BJ (cell line): ENCODE data around the gene GPSM1. TPM values are rescaled to one million over a fixed set of nuclear protein-coding genes. Genes with fewer than 3 reads are reported as not detected.

Experiments used
- CTCF ChIA-PET: fragments of 350-600 bp; formaldehyde crosslinking; extraction: SDS; loops from one replicate; lab custom pipeline; 2021; ENCODE audit warnings: antibody characterized with exemption, inconsistent platforms; lab: Yijun Ruan, JAX
- POLR2A ChIA-PET: fragments of 300-600 bp; sonication (Branson Sonifier 250); formaldehyde crosslinking; extraction: SDS; loops from one replicate; lab custom pipeline; 2021; ENCODE audit warnings: antibody characterized with exemption; lab: Charles Lee
- DNase-seq: peaks from one replicate; pipeline ENCODE4 v3.0.0-alpha.2; 2011; ENCODE audit warnings: low read depth
- H3K27me3 ChIP-seq: 2 replicates; pipeline ENCODE4 v1.6.0; 2011; ENCODE audit warnings: low read length; ENCODE audit not compliant: control insufficient read depth, insufficient read depth
- H3K36me3 ChIP-seq: 2 replicates; pipeline ENCODE4 v1.5.1; 2011; ENCODE audit warnings: low read length; ENCODE audit not compliant: control insufficient read depth, insufficient read depth
- H3K4me3 ChIP-seq: 2 replicates; pipeline ENCODE4 v1.5.1; 2011; ENCODE audit warnings: low read depth, mild to moderate bottlenecking, control low read depth, low read length
- CTCF ChIP-seq: IDR thresholded peaks from 2 replicates; pipeline ENCODE4 v1.5.1; 2011; ENCODE audit warnings: low read depth, mild to moderate bottlenecking, control low read depth, inconsistent platforms, low read length, moderate library complexity; ENCODE audit not compliant: insufficient read depth
- polyA plus RNA-seq: library from polyadenylated mRNA; depleted of rRNA; stranded (reverse); fragments of >200 nt; gene quantifications from 2 replicates; pipeline ENCODE4 v1.2.3, GENCODE V29; 2011

GPSM1 gene
- polyA plus RNA-seq, 1 experiment, result 33.1 TPM

DNA sequence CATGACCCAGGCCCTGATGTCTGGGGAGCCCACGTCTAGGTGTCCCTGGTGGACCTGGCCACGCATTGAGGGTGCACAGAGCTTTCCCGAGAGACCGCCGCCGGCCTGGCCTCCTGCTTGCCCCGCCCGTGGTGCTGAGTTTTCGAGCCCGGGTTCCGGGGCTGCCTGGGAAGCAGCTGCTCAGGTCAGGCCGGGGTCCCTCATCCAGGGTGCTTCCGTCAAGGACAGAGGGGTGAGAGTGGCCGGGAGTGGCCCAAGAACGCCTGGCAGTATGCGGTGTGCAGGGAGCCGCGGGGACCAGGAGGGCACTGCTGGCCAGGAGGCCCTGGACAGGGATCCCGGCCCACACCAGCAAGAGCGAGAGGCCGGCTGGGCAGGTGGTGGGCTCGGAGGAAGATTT lies 43.0 kb upstream of the GPSM1 start:
- POLR2A ChIA-PET, result no interaction called here
- CTCF ChIA-PET, result interaction anchor here (0.7 to 4.1 kb wide), 12 partner anchors 8 to 487 kb away, joined by 3 to 20 read pairs (median 4); no protein-coding TSS in a partner anchor
- Histone ChIP-seq H3K36me3 (no peaks in the 10 kb centered on the region), H3K27me3 (peaks cover 2% of the 10 kb centered on the region), H3K4me3 (no peak overlapping the region)
- no peak for DNase-seq
- TF ChIP-seq CTCF, result no peak

DNA sequence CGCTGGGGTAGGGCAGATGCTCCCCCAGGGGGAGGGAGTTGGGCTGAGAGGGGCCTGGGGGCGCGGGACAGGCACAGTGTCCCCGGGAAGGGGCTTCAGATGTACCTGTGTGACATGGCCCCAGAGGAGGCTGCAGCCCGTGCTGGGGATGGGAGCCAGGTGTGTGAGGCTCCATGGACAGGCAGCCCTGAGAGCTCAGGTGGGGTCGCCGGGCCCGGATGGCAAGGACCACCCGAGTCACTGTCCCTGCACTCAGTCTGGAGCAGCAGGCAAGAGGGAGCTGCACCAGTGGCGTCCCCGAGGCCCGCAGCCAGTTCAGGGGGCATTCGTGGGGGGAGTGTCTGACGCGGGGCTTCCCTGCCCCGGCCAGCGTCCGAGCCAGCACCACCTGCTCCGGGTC lies 42.4 kb upstream of the GPSM1 start:
- TF ChIP-seq CTCF, result no peak
- POLR2A ChIA-PET, result no interaction called here
- H3K36me3 ChIP-seq, result no peaks in the 10 kb centered on the region
- CTCF ChIA-PET, result interaction anchor here (0.7 to 4.1 kb wide), 6 partner anchors 10 to 487 kb away, joined by 3 to 20 read pairs (median 4); no protein-coding TSS in a partner anchor
- no peak for DNase-seq
- no peak overlapping the region for H3K4me3 ChIP-seq
- H3K27me3 ChIP-seq, result peaks cover 2% of the 10 kb centered on the region

- H3K27me3 ChIP-seq, result peaks cover 2% of the 10 kb centered on the region
- H3K36me3 ChIP-seq, result no peaks in the 10 kb centered on the region
- H3K4me3 ChIP-seq, result no peak overlapping the region
- ChIA-PET POLR2A (no interaction called here), CTCF (interaction anchor here (1.0 to 1.7 kb wide), 2 partner anchors 14 to 15 kb away, joined by 3 to 5 read pairs; no protein-coding TSS in a partner anchor)
- DNase-seq, result no peak
- TF ChIP-seq CTCF, result no peak
Measured at GRCh38 chr9:136285501-136286358, 41.6 kb upstream of the GPSM1 start.

DNA sequence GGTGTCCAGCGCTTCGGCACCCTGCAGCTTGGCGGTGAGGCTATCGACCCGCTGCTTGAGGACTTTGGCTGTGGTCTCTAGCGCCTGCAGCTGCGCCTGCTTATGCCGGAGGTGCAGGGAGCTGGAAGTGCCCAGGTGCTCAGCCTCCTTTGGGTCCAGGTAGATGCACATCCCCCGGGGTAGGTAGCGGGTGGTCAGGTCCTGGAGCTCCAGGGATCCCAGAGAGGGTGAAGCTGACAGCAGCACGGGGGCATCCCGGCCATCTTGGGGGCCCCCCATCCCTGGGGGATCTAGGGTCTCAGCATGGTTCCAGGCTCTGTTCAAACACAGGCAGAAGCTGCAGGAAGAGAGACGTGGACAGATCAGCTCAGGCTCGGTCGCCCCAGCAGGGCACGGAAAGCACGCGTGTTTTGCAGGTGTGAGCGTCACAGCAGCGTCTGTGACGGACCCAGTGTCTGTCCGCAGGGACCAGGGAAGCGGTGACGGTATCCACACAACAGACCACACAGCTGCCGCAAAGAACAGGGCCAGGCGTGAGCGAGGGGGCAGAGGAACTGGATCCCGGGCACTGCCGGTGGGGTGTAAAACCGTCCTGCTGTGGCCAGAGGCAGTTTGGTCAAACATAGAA lies 40.9 kb upstream of the GPSM1 start:
- Histone ChIP-seq H3K27me3 (peaks cover 2% of the 10 kb centered on the region), H3K36me3 (no peaks in the 10 kb centered on the region), H3K4me3 (no peak overlapping the region)
- ChIA-PET CTCF (interaction anchor here (1.0 kb wide), 1 partner anchor 13 kb away, joined by 3 read pairs; no protein-coding TSS in a partner anchor), POLR2A (no interaction called here)
- no peak for TF ChIP-seq CTCF
- no peak for DNase-seq

DNA sequence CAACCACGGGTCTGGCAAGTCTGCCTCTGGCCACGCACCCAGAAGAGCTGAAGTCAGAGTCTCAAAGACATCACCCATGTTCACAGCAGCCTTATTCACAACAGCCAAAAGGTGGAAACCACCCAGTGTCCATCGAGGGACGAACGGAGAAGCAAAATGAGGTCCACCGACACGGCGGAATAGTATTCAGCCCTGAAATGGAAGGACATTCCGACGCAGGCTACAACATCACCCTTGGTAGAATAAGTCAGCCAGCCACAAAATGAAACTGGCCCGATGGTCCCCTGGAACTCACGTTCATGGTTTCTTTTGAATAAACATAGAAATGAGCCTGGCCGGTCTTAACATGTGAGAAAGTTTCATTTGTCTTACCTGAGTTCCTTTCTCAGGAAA lies 40.4 kb upstream of the GPSM1 start:
- Histone ChIP-seq H3K36me3 (no peaks in the 10 kb centered on the region), H3K4me3 (no peak overlapping the region), H3K27me3 (peaks cover 2% of the 10 kb centered on the region)
- no peak for TF ChIP-seq CTCF
- no peak for DNase-seq
- CTCF ChIA-PET, result interaction anchor here (1.0 kb wide), 1 partner anchor 13 kb away, joined by 3 read pairs; no protein-coding TSS in a partner anchor
- POLR2A ChIA-PET, result no interaction called here
